Myocyte (in vitro differentiated cells): ENCODE data around the gene ABHD12. TPM values are rescaled to one million over a fixed set of nuclear protein-coding genes. Genes with fewer than 3 reads are reported as not detected.
"Not testable (repeated sequence)": the region's sequence is repeated elsewhere in the genome, so short reads cannot be mapped to it uniquely, and the experiment has no call there.

Source experiments
- DNase-seq: peaks from one replicate; pipeline ENCODE4 v3.0.0-alpha.2; 2012; ENCODE audit warnings: low read depth
- total RNA-seq: library from RNA; depleted of rRNA; stranded (reverse); fragments of >200 nt; gene quantifications from 2 replicates; pipeline ENCODE4 v1.2.3, GENCODE V29; 2014

The ABHD12 gene
- total RNA-seq, 1 donor from 2014 or later, result 36.1 TPM

DNA sequence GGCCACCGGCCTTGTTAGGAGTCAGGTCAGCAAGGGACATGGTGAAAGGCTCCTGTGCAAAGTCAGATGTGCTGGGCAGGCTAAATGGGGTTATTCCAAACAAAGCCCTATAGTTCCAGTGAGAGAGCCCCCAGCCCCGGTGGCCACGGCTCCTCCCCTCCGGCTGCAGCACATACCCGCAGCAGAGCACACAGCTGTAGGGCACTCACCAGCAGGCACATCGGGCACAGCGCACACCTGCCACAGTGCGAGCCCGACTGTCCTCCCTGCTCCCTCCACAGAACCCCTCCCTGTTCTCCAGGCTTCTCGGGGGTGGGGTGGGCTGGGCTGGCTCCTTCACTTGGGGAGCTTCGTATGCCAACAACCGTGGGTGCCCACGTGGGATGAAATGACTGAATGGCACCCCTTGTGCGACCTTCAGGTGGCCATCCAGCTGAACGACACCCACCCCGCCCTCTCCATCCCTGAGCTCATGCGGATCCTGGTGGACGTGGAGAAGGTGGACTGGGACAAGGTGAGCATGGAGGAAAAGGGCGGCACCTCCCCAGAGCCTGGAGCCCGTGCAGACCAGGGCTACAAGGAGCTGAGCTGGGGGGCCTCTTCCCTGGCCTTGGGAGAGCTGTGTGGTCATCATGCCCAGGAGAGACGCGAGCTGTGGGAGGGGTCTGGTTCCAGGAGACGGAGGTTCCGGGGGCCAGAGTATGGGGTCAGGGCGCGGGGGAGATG is 111.8 kb downstream of the ABHD12 start:
- DNase-seq, result no peak

DNA sequence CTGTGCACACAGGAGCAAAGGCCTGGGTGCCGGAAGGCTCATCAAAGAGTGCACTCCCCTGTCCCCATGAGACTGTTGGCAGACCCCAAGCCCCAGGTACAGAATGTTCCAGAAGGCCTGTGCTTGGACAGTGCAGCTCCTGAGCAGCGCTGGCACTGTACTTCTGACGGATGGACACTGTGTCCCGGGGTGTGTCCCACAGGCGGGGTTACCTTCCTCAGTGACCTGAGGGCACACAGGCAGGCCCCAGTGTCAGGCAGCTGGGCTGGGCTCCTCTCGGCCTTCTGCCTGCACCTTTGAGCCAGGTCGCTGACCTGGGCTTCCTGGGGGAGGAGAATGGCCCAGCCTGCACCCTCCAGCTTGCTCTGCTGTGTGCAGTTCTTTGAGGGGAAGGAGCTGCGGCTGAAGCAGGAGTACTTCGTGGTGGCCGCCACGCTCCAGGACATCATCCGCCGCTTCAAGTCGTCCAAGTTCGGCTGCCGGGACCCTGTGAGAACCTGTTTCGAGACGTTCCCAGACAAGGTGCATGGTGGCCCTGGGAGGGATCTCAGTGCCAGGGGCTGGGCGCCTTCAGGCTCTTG is 112.6 kb downstream of the ABHD12 start:
- DNase-seq, result no peak

DNA sequence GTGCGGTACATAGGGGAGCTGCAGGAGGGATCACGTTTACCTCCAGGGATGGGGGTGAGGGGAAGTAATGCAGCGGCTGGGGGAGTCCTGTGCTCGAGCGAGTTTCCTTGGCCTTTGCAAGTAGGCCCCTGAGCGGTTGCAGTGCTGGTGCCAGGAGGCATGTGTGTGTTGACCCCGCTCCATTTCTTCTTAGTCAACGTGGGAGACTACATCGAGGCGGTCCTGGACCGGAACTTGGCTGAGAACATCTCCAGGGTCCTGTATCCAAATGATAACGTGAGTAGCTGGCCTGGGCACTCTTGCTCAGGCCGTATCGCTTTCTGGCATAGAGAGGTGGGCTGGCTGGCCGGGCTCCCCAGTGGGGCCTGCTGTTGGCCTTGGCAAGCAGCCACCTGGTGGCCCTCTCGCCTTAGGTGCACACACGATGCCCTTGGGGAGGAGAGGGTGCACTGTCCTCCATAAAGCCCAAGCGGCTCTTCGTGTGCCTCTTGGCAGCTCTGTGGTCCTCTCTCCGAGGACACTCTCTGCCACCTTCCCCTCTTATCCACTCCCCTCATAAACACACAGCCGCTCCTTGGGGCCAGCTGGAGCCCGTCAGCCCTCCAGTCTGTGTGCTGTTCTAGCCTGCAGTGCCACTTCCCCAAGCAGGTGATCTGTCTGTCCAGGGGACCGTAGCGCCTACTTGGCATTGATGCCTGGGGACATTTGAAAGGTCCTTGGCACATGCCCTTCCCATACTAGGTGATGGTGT is 113.4 kb downstream of the ABHD12 start:
- DNase-seq, result no peak

DNA sequence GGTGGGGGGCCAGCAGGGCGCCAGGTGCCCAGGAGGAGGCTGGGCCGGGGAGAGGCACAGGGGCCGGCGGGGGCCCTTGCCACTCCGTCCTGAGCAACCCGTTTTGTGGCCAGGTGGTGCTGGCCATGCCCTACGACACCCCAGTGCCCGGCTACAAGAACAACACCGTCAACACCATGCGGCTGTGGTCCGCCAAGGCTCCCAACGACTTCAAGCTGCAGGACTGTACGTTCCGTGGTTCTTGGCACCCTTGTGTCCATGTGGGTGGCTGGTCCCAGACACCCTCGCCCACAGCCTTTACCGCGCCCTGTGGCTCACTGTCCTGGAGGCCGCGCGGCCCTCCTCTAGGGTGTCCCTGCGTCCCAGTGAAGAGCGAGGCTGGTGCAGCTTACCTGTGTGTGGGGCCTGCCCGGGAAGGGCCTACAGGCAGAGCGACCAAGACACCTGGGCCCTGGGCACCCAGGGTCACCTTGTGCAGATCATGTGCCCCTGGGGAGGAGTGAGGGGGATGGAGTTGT is 114.0 kb downstream of the ABHD12 start:
- DNase-seq, result no peak

- DNase-seq, result no peak
Observed at GRCh38 chr20:25275813-25276532, 114.7 kb downstream of the ABHD12 start.

DNA sequence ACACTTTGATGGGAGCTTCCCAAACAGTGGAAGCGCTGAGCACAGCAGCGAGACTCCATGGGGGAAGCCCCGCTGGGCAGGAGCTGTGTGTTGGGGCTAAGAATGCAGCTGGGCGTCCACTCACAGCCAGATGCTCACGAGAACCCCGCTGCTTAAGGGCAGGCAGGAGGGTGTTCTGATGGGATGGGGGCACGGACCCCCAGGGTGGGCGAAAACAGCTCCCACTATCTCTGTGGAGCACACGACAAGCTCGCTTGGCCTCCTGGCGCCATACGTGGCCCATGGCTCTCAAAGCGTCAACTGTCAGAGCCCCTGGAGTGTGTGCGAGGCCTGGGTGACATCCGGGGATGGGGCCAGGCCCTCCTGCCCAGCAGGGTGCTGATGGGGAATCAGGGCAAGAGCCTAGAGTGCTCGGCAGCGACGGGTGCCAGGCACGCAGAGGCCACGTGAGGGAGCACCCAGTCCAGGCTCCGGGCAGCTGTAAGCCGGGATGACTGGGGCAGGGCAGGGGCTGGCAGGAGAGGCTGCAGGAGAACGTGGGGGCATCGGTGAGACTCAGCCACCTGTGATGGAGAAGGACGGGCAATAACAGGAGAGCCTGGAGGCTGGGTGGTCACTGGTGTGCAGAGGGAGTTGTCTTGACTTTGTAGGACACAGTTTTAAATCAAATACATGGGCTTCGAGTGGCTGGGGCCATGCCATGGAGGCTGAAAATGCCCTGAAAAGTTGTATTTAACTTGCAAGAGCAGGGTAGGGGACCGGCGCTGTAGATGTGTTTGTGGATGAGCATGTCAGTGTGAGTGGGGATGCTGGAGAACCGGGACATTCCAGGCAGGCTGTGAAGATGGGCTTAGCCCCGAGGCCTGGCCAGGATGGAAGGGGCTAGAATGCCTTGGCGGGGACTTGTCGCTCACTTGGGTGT is 115.5 kb downstream of the ABHD12 start:
- no peak for DNase-seq

GRCh38 chr20:25274481-25274880 is 116.2 kb downstream of the ABHD12 start:
- DNase-seq, result no peak

GRCh38 chr20:25273541-25274358 is 116.9 kb downstream of the ABHD12 start:
- no peak for DNase-seq

GRCh38 chr20:25273046-25273445 is 117.6 kb downstream of the ABHD12 start:
- DNase-seq, result no peak

GRCh38 chr20:25272223-25273000 is 118.2 kb downstream of the ABHD12 start:
- DNase-seq, result no peak

- no peak for DNase-seq
Observed at GRCh38 chr20:25271486-25272222, 119.0 kb downstream of the ABHD12 start.

DNA sequence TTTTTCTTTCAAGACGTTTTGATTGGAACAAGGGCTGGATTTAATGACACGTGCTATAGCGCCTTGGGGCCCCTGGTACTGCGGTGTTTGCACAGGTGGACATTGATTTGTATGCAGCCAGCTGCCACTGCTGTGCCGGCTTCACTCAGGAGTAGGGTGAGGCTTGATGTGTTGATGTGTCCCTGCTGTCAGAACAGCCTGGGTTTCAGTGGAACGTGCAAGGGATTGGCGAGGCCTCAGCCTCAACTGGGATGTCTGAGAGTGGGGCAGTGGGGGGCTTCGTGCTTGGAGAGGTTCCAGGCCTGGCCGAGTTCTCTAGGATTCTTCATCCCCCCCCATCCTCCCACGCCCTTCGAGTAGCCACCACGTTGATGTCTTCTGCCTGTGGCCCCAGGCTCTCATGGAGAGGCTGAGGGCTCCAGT is 119.8 kb downstream of the ABHD12 start:
- DNase-seq, result no peak

DNA sequence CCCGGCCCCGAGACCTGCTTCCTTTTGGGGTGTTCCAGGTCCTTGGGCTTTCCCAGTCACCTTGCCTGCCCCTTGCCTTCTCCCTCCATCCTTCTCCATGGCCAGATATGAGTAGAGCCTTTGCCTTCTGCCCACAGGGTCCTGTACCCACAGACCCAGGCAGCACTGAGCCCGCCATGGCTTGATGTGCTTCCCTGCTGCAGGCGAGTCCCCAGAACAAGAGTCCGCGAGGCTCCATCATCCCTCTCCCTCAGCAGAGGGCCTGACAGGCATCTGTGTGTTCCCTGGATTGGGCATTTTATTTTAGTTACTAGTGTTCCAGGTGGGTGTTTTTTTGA is 120.8 kb downstream of the ABHD12 start:
- no peak for DNase-seq

GRCh38 chr20:25269057-25269832 is 121.4 kb downstream of the ABHD12 start:
- DNase-seq, result no peak

- not testable (repeated sequence) for DNase-seq
Observed at GRCh38 chr20:25260770-25261437, 129.7 kb downstream of the ABHD12 start.

- DNase-seq, result no peak
Observed at GRCh38 chr20:25259788-25260254, 130.8 kb downstream of the ABHD12 start.

DNA sequence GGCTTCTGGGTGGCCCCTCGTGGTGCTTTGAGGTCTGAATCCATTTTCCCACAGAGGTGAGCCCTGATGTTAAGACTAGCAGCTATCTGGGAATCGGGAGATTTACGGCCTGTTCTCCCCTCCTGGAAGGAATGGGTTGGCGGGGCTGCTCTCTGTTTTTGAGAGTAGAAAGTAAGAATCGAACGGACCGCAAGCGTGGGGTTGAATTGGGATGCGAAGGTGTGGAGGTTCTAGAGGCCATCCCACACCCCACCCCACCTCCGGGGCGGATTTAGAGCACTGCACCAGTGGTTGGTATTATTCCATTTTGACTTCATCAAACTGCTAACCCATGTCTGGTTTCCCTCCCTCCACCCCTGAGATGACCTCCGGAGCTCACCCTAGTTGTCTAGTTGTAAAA is 131.3 kb downstream of the ABHD12 start:
- DNase-seq, result no peak
